DND-41 (cell line): ENCODE results near the gene CCDC83.

ENCODE experiments used
- ATAC-seq: fragments of 200-7000 bp; cut with Tn5 transposase; 3 replicates; pipeline ENCODE4 v1.9.1; 2021; ENCODE audit warnings: low read depth; ENCODE audit not compliant: insufficient read depth
- DNase-seq: peaks from one replicate; pipeline ENCODE4 v3.0.0-alpha.2; 2020
- H2AFZ ChIP-seq: 2 replicates; pipeline ENCODE4 v1.6.0; 2012; ENCODE audit warnings: low read depth, low read length
- H3K27ac ChIP-seq: 2 replicates; pipeline ENCODE4 v1.5.1; 2012; ENCODE audit warnings: low read length, inconsistent platforms
- H3K27me3 ChIP-seq: fragments of 200-600 bp; sonication (generic); 2 replicates; pipeline ENCODE4 v1.6.0; 2012; ENCODE audit warnings: low read length, mild to moderate bottlenecking, inconsistent platforms; ENCODE audit not compliant: insufficient read depth, poor library complexity
- H3K36me3 ChIP-seq: 2 replicates; pipeline ENCODE4 v1.5.1; 2012; ENCODE audit warnings: low read length, inconsistent platforms; ENCODE audit not compliant: insufficient read depth
- H3K4me1 ChIP-seq: 2 replicates; pipeline ENCODE4 v1.5.1; 2012; ENCODE audit warnings: mild to moderate bottlenecking, low read length; ENCODE audit not compliant: insufficient read depth
- H3K4me2 ChIP-seq: 2 replicates; pipeline ENCODE4 v1.6.0; 2012; ENCODE audit warnings: mild to moderate bottlenecking, moderate library complexity, low read length, inconsistent platforms; ENCODE audit not compliant: insufficient read depth
- H3K4me3 ChIP-seq, 2 experiments: fragments of 200-600 bp in 1 of 2; shearing (Covaris generic) in 1 of 2; 2 replicates each; pipeline ENCODE4 v1.5.1; 2012 to 2016; ENCODE audit warnings: inconsistent platforms in 2 of 2, low read length in 2 of 2, mild to moderate bottlenecking in 2 of 2, low read depth in 1 of 2, moderate library complexity in 1 of 2
- H3K79me2 ChIP-seq: 2 replicates; pipeline ENCODE4 v1.6.0; 2012; ENCODE audit warnings: low read length, inconsistent platforms; ENCODE audit not compliant: insufficient read depth
- H3K9ac ChIP-seq: 2 replicates; pipeline ENCODE4 v1.6.0; 2012; ENCODE audit warnings: low read depth, mild to moderate bottlenecking, inconsistent platforms, low read length, moderate library complexity
- H3K9me3 ChIP-seq: 2 replicates; pipeline ENCODE4 v1.5.1; 2012; ENCODE audit warnings: low read length, moderate library complexity, mild to moderate bottlenecking, inconsistent platforms; ENCODE audit not compliant: insufficient read depth, severe bottlenecking
- H4K20me1 ChIP-seq: 2 replicates; pipeline ENCODE4 v1.6.0; 2012; ENCODE audit warnings: low read length; ENCODE audit not compliant: insufficient read depth
- EZH2 ChIP-seq: IDR thresholded peaks from 3 replicates; pipeline ENCODE4 v1.6.1; 2012; ENCODE audit warnings: borderline replicate concordance, low read depth, mild to moderate bottlenecking, moderate library complexity, low read length, inconsistent platforms; ENCODE audit not compliant: severe bottlenecking
- TF ChIP-seq, protein P1 (sequence below): IDR thresholded peaks from 2 replicates; pipeline ENCODE4 v1.5.1; 2012; ENCODE audit warnings: borderline replicate concordance, low read length, moderate library complexity, mild to moderate bottlenecking; ENCODE audit not compliant: poor library complexity, severe bottlenecking; ENCODE audit errors: extremely low read depth

The CCDC83 gene

DNA sequence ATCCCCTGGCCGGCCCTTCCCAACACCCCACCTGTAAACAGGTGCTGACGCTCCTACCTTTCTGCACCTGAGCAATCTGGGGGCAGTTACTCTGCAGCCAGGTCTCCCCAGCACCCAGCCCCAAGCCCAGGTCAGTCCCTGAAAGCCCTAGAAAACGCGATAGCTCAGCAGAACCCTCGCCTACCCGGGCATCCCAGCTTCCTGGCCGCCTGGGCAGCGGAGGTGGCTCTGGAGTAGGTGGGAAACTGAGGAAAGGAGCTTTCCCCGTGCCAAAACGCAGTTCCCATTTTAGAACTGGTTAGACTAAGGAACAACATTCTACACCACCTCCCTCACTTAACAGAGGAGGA lies 44.7 kb upstream of the CCDC83 start:
- ATAC-seq (no peak), DNase-seq (no peak)
- H3K4me2 ChIP-seq, result no peak overlapping the region
- no peak overlapping the region for H2AFZ ChIP-seq
- peaks cover 13% of the 10 kb centered on the region for H4K20me1 ChIP-seq
- H3K9ac ChIP-seq, result no peak overlapping the region
- H3K4me1 ChIP-seq, result no peaks in the 10 kb centered on the region
- H3K4me3 ChIP-seq, result no peak overlapping the region
- no peak for TF ChIP-seq EZH2
- TF ChIP-seq, protein P1, sequence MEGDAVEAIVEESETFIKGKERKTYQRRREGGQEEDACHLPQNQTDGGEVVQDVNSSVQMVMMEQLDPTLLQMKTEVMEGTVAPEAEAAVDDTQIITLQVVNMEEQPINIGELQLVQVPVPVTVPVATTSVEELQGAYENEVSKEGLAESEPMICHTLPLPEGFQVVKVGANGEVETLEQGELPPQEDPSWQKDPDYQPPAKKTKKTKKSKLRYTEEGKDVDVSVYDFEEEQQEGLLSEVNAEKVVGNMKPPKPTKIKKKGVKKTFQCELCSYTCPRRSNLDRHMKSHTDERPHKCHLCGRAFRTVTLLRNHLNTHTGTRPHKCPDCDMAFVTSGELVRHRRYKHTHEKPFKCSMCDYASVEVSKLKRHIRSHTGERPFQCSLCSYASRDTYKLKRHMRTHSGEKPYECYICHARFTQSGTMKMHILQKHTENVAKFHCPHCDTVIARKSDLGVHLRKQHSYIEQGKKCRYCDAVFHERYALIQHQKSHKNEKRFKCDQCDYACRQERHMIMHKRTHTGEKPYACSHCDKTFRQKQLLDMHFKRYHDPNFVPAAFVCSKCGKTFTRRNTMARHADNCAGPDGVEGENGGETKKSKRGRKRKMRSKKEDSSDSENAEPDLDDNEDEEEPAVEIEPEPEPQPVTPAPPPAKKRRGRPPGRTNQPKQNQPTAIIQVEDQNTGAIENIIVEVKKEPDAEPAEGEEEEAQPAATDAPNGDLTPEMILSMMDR, result no peak
- H3K27ac ChIP-seq, result no peak overlapping the region
- no peaks in the 10 kb centered on the region for H3K79me2 ChIP-seq
- H3K27me3 ChIP-seq, result peaks cover 36% of the 10 kb centered on the region
- H3K36me3 ChIP-seq, result no peaks in the 10 kb centered on the region
- no peaks in the 10 kb centered on the region for H3K9me3 ChIP-seq

DNA sequence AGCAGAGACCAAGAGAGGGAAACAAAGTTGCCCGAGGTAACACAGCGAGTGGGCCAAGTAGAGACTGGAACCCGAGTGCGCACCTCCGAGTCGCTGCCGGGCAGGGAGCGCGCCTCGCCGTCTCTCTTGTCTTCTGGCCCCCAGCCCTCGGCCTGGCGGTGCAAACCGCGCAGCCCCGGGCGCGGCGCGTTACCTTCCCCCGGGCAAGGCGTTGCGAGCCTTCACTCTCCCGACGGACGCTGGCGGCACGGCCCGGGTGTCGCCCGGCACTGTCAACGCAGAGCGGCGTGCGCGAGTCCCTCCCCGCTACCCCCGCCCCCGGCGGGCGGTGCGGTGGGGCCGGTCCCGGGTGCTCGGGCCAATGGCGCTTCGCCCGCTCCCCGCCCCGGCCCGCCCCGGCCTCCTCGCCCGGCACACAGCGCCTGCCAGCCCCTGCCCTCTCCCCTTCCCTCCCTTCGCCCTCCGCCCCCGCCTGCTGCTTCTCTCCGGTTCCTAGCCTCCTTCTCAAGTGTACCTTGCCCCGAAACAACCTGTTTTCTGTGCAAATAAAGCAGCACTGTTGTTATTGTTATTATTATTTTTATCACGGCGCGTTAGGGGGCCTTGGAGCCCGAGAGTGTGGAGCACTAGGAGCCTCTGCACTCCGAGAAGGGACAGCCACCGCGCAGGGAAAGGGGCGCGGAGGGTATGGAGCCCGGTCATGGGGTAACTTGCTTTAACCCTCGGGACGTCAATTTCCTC lies 44.1 kb upstream of the CCDC83 start, which contains the start of gene SYTL2:
Gene SYTL2, minus strand, starts transcription at position 271 of the 741 bp plus-strand sequence. CDS start 53,416 bp downstream, outside the sequence.
- no peaks in the 10 kb centered on the region for H3K36me3 ChIP-seq
- no peak within 1 kb of the TSS for H3K4me3 ChIP-seq
- TF ChIP-seq, protein P1, result no peak
- no peak for TF ChIP-seq EZH2
- H4K20me1 ChIP-seq, result peaks cover 13% of the 10 kb centered on the region
- H3K27me3 ChIP-seq, result peaks cover 32% of the 10 kb centered on the region
- H2AFZ ChIP-seq, result no peak within 1 kb of the TSS
- ATAC-seq (no peak), DNase-seq (no peak)
- H3K79me2 ChIP-seq, result no peaks in the 10 kb centered on the region
- no peak within 1 kb of the TSS for H3K9ac ChIP-seq
- H3K27ac ChIP-seq, result no peak within 1 kb of the TSS
- no peaks in the 10 kb centered on the region for H3K9me3 ChIP-seq
- H3K4me2 ChIP-seq, result no peak within 1 kb of the TSS
- H3K4me1 ChIP-seq, result no peaks in the 10 kb centered on the region

DNA sequence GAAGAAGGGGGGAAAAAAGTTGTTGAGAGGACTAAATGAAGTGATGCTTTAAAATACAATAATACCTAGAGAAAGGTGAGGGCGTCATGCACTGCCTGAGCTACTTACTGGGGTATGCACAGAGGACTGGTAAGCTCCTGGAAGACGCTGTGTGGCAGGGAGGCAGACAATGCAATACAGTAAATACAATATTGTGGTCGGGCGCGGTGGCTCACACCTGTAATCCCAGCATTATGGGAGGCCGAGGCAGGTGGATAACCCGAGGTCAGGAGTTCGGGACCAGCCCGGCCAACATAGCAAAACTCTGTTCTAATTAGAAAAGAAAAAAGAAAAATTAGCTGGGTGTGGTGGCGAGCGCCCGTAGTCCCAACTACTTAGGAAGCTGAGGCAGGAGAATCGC lies 43.6 kb upstream of the CCDC83 start:
- Histone ChIP-seq H3K9ac (no peak overlapping the region), H3K36me3 (no peaks in the 10 kb centered on the region), H3K27me3 (peaks cover 31% of the 10 kb centered on the region), H3K79me2 (no peaks in the 10 kb centered on the region), H4K20me1 (peaks cover 13% of the 10 kb centered on the region), H3K27ac (no peak overlapping the region), H3K9me3 (no peaks in the 10 kb centered on the region), H3K4me3 (no peak overlapping the region), H3K4me2 (no peak overlapping the region), H2AFZ (no peak overlapping the region), H3K4me1 (no peaks in the 10 kb centered on the region)
- DNase-seq, result no peak
- TF ChIP-seq, protein P1, result no peak
- ATAC-seq, result no peak
